LNCaP clone FGC (cell line): ENCODE measurements around the gene FLG2.

Source experiments
- DNase-seq: peaks from one replicate; pipeline ENCODE4 v3.0.0-alpha.2; 2011; ENCODE audit warnings: low read depth
- H3K4me3 ChIP-seq: 2 replicates; pipeline ENCODE4 v1.5.1; 2011; ENCODE audit warnings: mild to moderate bottlenecking, low read depth, low read length, control low read depth
- TF ChIP-seq, protein P1 (sequence below): IDR thresholded peaks from 2 replicates; pipeline ENCODE4 v1.5.1; 2012; ENCODE audit warnings: mild to moderate bottlenecking; ENCODE audit not compliant: control insufficient read depth, insufficient read depth; ENCODE audit errors: extremely low read depth

FLG2 gene

DNA sequence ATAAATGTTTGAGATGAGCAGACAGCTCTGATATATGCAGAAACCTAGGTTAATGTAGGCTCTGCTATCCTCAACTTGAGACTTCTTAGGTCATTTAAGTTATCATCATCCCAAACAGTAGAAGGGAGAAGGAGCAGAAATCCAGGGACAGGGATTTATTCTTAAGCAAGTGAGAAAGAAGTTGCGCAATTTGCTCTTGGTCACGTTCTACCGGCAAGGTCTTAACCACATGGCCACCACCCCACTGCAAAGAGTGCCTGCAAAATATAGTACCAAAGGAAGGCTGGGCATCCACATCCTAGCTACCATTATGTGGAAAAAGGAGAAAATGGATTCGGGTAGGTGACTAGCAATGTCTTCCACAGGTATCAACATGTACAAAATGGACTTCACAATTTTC is 29.1 kb upstream of the FLG2 start:
- TF ChIP-seq, protein P1, sequence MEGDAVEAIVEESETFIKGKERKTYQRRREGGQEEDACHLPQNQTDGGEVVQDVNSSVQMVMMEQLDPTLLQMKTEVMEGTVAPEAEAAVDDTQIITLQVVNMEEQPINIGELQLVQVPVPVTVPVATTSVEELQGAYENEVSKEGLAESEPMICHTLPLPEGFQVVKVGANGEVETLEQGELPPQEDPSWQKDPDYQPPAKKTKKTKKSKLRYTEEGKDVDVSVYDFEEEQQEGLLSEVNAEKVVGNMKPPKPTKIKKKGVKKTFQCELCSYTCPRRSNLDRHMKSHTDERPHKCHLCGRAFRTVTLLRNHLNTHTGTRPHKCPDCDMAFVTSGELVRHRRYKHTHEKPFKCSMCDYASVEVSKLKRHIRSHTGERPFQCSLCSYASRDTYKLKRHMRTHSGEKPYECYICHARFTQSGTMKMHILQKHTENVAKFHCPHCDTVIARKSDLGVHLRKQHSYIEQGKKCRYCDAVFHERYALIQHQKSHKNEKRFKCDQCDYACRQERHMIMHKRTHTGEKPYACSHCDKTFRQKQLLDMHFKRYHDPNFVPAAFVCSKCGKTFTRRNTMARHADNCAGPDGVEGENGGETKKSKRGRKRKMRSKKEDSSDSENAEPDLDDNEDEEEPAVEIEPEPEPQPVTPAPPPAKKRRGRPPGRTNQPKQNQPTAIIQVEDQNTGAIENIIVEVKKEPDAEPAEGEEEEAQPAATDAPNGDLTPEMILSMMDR, result no peak
- DNase-seq, result no peak
- no peak overlapping the region for H3K4me3 ChIP-seq

DNA sequence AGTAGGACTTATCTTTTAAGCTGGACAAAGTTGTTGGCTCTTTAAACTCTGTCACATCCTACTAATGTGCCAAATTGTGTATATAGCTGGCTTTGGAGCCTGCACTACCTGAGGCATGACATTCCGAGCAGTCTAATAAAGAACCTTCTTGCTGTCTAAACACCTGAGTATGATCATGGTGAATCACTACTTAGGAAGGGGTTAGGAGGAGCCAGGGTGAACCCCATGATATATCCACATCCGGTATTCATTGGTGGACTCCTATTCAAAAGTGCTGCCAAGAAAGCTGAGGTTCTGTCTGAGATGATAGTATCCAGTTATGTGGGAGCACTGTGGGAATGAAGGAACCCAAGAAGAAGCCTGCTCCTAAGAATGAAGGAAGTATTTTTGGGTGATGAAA is 27.1 kb upstream of the FLG2 start:
- TF ChIP-seq, protein P1, result no peak
- no peak for DNase-seq

DNA sequence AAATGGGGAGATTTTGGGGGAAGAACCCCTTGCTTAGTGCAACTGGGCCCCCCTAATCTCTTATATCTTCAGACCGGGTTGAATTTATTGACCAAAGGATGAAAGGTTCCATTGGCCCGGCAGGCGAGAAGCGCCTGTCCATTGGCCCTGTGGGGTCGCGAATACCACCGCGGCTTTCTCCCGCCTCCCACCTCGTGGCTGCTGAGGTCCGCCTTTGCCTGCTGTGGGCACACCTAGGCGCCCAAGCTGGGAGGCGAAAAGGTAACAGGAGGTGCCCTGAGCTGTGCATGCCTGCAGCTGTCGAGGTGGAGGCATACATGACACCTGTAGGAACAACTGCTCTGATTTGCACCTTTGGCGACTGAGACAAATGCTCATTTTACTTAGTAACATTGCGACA is 21.1 kb upstream of the FLG2 start:
- DNase-seq, result no peak
- no peak overlapping the region for H3K4me3 ChIP-seq
- TF ChIP-seq, protein P1, result no peak

More for the DNA sequence above, 27.1 kb upstream of the FLG2 start:
- H3K4me3 ChIP-seq, result no peak overlapping the region

DNA sequence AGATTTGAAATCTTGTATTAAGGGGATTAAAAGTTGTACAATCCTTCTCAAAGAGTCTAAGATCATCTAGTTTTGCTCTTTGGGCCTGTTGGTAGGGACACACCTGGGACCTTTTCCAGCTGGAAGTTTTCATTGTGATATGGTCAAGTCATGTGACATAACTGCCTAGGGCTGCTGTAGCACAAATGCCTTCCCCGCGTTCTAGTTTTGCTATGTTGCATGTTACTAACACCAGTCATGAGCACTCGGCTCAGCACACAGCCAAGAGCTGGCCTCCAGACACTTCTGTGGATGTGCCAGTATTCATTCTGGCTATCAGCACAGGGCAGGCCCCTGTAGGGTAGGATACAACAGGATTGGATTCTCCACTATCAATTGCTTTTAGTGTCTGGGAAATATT is 14.6 kb upstream of the FLG2 start:
- TF ChIP-seq, protein P1, result no peak
- no peak overlapping the region for H3K4me3 ChIP-seq
- no peak for DNase-seq

DNA sequence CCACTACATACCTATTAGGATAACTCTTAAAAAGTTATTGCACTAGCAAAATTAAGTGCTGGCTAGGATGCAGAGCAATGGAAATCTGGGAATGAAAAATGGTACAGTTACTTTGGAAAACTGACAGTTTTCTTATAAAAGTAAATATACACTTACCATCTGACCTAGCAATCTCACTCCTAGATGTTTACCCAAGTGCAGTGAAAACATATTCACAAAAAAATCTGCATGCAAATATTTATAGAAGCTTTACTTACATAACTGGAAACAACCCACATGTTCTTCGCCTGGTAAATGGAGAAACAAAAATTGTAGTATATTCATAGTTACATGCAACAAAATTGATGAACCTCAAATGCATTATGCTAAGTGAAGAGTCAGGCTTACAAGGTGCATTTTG is 12.9 kb upstream of the FLG2 start:
- DNase-seq, result peak; percentile 68
- TF ChIP-seq, protein P1, result no peak
- no peak overlapping the region for H3K4me3 ChIP-seq

DNA sequence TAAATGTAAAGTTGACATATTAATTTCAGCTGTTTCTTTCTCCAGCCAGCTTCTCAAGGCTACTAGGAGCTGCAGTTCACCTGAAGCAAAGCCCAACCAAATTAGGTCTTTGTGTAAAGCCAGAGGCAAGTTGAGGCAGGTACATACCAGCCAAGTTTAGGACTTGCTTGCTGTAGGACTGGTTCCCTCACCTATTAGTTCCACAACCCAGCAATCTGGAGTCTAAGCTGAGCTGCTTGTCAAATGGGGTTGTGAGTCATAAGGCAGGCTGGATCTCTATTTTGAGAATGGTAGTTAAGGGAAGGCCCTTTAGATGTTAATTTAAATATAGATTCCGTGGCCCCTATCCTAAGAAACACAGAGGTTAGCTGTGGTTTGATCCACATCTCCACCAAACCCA is 7.6 kb upstream of the FLG2 start:
- no peak for DNase-seq
- no peak overlapping the region for H3K4me3 ChIP-seq
- TF ChIP-seq, protein P1, result no peak

DNA sequence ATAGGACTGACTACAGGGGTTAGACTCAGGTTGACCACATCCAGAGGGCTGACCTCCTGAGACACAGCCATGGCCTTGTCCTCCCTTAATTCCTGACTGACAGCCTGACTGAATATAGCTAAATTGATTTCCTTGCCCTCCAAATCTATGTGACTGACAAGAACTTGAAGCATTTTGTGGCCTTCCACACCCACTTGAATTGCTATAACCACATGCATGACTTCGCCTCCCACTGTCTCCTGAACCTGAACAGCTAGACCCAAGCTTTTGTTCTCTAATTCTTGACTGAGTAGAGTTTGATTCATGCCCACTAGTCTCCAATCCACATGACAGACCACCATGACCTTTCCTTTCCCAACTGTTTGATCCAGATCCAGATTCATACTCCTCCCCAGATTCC is 3.1 kb downstream of the FLG2 start:
- DNase-seq, result no peak
- H3K4me3 ChIP-seq, result no peak overlapping the region
- TF ChIP-seq, protein P1, result no peak
